ENCODE data around the gene LEKR1. TPM values are rescaled to one million over a fixed set of nuclear protein-coding genes. Genes with fewer than 3 reads are reported as not detected.
"Not testable (repeated sequence)": the region's sequence is repeated elsewhere in the genome, so short reads cannot be mapped to it uniquely, and the experiment has no call there.

Gene LEKR1
- total RNA-seq, 2 experiments from 2014 or later: 0.40 to 0.48 TPM

GRCh38 chr3:156802821-156803606 is 23.1 kb upstream of the LEKR1 start:
- ChIA-PET CTCF (no interaction called here), POLR2A (no interaction called here)

DNA sequence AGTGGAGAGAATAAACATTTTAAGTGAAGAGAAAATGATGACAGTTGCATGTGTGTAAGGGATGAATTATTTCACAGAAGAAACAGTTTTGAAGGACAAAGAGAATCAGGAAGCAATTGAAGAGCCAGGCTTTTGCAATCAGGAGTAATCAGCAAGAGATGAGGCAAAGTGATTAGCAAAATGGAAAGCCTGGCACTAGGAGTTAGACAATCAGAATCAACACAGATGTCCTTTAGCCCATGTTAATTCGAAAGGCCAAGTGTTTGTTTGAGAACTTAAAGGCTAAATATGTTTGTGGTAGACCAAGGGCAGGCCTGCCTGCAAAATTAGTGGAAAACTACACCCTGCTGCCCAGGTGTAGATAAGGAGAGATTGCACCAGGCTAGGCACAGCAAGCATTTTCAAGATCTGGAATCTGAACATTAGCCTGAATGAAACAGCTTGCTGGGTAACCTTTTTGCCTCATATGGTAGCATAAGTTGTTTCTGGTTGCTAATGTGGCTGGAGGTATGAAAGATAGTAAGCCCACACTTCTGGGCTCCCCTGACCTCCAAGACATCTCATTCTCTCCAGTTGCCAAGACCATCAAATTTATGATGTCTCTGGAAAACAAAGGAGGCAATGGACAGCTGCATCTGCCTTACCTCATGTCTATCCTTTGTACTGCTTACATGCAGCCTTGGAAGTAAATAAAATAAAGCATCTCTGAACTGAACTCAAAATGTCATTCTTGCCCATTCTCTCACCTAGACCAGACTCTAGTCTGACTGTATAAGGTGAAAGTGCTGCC is 22.0 kb upstream of the LEKR1 start:
- ChIA-PET CTCF (no interaction called here), POLR2A (no interaction called here)

GRCh38 chr3:156806698-156807097 is 19.5 kb upstream of the LEKR1 start:
- ChIA-PET POLR2A (no interaction called here), CTCF (no interaction called here)

DNA sequence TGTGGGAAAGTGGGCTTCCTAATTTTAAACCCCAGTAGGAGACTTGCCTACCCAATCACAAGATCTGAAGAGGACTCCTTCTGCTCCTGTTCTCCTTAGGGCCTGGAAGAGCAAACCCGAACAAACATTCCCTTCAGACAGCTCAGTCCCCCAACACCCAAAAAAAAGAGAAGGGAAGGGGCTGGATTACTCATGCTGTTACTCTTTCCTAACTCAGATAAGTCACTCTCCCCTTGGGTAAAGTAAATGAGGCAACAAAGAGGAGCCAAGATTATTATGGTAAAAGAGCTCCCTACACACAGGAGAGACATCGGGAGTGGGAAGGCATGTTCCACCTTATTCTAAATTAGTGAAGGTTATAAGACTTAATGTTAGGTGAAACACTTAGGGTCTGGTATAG is 18.1 kb upstream of the LEKR1 start:
- POLR2A ChIA-PET: no interaction called here
- CTCF ChIA-PET: no interaction called here

DNA sequence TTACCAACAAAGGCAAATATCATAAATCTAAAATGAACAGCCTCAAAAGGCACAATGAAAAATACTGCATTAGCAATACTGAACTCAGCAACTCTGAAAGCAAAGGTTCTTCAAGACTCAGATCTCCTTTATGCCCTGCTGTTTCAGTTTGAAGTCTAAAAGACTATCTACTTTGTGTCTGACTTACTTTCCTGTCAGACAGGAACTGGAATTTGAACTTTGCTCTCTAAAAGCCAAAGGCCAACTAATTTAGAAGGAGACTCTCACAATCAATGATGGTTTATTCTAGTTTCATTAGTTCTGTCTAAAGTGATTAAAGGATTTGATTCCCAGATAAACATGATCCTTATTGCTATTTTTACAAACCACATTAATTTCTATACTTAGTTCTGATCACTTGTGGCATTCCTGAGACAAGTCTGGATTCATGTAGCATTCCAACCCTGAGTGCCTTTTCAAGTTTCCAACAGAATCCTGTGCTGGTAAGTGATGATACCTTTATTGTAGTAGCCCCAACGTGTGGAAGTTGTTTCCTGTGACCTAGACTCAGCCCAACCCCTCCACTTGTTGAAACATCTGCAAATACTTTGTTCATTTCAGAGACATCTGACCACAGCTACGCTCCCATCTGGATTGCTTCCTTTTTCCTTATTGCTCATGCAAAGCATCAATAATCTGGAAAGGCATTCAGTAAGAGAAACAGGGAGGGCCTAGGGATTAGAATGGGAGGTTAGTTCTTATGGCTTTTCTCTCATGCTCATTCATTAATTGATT is 14.9 kb upstream of the LEKR1 start:
- POLR2A ChIA-PET: no interaction called here
- CTCF ChIA-PET: no interaction called here

GRCh38 chr3:156812521-156813335 is 13.4 kb upstream of the LEKR1 start:
- ChIA-PET CTCF (no interaction called here), POLR2A (no interaction called here)

DNA sequence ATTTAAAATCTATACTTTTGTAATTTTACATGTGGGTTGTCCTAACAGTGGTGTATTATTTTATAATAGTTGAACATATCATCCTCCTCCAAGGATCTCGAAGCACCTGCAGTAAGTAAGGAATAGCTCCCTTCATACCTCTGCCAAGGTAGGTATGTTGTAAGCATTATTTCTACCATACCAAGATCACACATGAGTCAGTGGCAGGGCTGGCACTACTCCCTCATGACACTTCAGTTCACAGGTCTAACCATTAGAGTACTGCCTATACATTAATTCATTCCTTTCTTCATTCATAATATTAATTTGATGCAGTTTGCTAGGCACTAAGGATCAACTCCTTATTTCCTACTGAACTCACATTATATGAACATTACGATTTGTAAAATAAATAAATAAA is 11.9 kb upstream of the LEKR1 start:
- POLR2A ChIA-PET: no interaction called here
- CTCF ChIA-PET: no interaction called here

DNA sequence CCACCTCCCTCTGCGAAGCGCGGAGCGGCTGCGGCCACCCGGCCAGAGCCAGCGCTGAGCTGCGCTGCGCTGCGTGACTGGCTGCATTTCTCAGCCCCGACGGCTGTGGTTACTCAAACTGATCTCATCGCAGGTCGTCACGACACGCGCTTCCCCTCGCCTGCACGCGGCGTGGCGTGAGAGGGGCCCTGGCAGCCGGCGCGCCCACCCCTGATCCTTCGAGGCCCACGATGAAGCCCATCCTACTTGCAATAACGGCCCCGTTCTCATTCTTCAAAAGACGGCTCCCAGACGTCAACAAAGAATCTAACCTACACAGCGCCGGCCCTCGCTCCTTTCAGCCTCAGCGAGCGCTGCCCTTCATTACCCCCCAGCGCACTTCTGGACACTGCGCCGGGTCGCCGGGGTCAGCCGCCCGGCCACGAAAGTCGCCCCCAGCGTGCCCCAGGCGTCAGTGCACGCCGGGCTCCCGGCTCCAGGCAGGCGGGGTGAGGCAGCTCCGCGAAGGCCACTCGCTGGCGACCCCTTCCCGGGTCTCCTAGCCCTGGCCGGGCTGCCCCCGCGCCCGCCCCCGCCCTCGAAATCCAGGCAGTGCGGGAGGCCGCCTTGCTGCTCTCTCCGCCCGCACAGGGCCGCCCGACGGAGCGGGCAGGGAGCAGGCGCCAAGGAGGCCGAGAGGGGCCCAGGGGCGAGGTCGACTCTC is 9.9 kb upstream of the LEKR1 start:
- CTCF ChIA-PET: no interaction called here
- POLR2A ChIA-PET: interaction anchor here (0.6 to 2.0 kb wide), 2 partner anchors 10 to 282 kb away, joined by 3 to 8 read pairs; partner anchors contain the start of gene LEKR1

DNA sequence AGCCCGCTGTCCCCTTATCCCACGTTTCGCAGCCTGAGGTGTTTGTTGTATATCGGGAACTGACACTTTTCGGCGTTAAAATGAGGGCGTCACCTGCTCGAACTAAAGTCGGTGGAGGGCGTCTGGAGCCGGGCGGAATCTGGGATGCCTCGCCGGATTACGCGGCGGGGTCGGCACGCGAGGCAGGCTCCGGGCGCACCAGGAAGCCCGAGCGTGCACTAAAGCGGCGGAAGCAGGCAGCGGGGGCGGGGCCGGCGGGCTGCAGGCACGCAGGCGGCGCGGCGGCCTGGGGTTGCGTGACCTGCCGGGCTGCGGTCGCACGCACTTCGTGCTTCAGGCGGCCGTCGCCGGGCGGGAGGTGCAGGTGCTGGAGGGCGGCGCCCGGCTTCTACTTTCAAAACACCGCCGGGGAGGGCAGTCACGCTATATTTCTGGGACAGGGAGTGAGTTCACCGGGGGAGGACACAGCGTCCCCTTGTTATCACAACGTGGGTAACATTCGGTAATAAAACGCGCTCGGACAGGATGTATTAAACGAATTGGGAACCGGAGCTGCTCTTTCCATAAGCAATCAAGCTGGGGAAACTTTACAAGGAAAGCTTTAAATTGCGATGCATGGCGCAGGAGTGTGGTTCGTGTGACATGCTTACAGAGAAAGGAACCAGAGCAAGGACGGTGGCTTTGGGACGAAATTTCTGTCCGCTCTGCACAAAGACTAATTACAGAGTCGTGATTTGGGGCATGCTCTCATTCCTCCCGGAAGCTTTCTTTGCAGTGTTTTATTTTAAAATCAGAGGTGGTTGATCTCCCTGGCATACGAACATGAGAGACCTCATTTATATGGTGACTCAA is 9.1 kb upstream of the LEKR1 start:
- ChIA-PET POLR2A (interaction anchor here (0.6 to 2.0 kb wide), 4 partner anchors 9 to 281 kb away, joined by 3 to 8 read pairs (median 4); partner anchors contain the start of gene LEKR1), CTCF (interaction anchor here (0.8 to 0.9 kb wide), 2 partner anchors 10 to 320 kb away, joined by 3 to 4 read pairs; partner anchors contain the start of gene LEKR1)

GRCh38 chr3:156817646-156818272 is 8.4 kb upstream of the LEKR1 start:
- ChIA-PET POLR2A (interaction anchor here (0.7 to 2.0 kb wide), 3 partner anchors 9 to 266 kb away, joined by 3 to 8 read pairs (median 4); partner anchors contain the start of gene LEKR1), CTCF (interaction anchor here (0.8 to 1.3 kb wide), 3 partner anchors 9 to 320 kb away, joined by 3 to 4 read pairs (median 3); partner anchors contain the start of gene LEKR1)

DNA sequence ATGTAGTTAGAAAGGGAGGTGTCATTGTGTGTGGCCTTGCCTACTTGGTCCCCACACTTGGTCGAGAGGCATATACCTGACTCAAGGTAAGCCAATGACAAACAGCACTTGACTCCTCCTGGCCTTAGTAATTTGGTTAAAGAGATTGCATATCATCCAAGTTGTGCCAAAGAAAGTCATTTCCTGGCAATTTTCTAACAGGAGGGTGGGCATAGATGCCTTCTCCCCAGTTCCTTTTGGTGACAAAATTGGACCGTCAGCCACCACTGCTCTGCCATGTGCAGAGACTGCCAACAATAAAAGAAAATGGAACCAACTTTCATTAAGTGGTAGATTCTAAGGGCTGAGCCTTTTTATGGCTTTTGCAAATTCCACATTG is 7.9 kb upstream of the LEKR1 start:
- POLR2A ChIA-PET: interaction anchor here (1.0 to 2.0 kb wide), 2 partner anchors 8 to 143 kb away, joined by 4 to 8 read pairs; partner anchors contain the start of gene LEKR1
- CTCF ChIA-PET: interaction anchor here (1.3 kb wide), 1 partner anchor 22 kb away, joined by 3 read pairs; no protein-coding TSS in a partner anchor

GRCh38 chr3:156818890-156819289 is 7.3 kb upstream of the LEKR1 start:
- ChIA-PET POLR2A (no interaction called here), CTCF (interaction anchor here (1.3 kb wide), 1 partner anchor 22 kb away, joined by 3 read pairs; no protein-coding TSS in a partner anchor)

DNA sequence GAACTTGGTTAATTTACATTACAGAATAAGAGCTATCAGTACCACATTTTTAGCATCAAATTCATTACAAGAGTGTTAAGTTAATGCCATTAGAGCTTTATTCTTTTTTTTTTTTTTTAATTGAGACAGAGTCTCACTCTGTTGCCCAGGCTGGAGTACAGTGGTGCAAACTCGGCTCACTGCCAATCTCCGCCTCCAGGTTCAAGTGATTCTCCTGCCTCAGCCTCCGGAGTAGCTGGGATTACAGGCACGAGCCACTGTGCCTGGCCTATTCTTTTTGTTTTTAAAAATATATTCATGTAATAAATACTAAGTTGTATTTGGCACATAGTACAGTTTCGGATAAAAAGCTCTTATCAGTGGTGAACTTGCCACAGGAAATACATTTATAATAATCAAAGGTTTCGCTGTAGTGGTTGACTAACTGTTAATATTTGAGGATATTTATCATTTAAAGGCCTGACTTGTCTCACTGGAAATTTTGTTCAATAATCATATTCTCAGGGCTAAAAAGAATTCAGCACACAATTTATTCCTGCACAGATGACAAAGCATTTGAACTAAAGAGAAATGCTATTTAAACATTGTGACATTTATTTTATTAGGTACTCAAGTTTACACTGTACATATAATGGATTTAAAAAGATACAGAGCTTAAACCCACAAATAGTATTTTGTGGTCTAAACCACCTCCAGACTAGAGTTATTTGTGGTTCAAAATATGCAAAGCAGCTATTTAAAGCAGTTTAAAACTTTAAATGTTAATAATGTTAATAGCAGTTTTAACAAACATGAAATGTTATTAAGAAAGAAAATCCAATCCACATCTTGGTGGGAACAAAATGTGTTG is 6.1 kb upstream of the LEKR1 start:
- POLR2A ChIA-PET: interaction anchor here (0.6 to 1.0 kb wide), 2 partner anchors 11 to 263 kb away, joined by 3 read pairs; no protein-coding TSS in a partner anchor
- CTCF ChIA-PET: no interaction called here

- ChIA-PET POLR2A (interaction anchor here (1.0 kb wide), 1 partner anchor 263 kb away, joined by 3 read pairs; no protein-coding TSS in a partner anchor), CTCF (interaction anchor here (0.7 kb wide), 1 partner anchor 34 kb away, joined by 5 read pairs; no protein-coding TSS in a partner anchor)
These were observed 5.5 kb upstream of the LEKR1 start for GRCh38 chr3:156820692-156821080.

GRCh38 chr3:156822626-156823260 is 3.4 kb upstream of the LEKR1 start:
- POLR2A ChIA-PET, CTCF ChIA-PET: not testable (repeated sequence)

Data from activated CD8-positive, alpha-beta memory T cell treated with anti-CD3 and anti-CD28 coated beads for 36 hours (primary cell).